Measurements from ENCODE around the gene DNAJC4. TPM values are rescaled to one million over a fixed set of nuclear protein-coding genes. Genes with fewer than 3 reads are reported as not detected.

The DNAJC4 gene
- total RNA-seq = 43.6 to 49.4 TPM (median 45.0 TPM) in 3 replicates

GRCh38 chr11:64230171-64230984 lies at the start of gene DNAJC4:
DNAJC4 (plus strand) TSS chr11:64230548; CDS start chr11:64230855, 307 bp downstream.
- Mint-ChIP-seq H3K27ac (peak within 1 kb of the TSS; percentile 86), H3K9me3 (no peaks in the 10 kb centered on the region), H3K4me3 (peak within 1 kb of the TSS; percentile 83), H3K36me3 (no peaks in the 10 kb centered on the region), H3K27me3 (ENCODE audit: low read depth) (no peaks in the 10 kb centered on the region), H3K4me1 (peaks cover 28% of the 10 kb centered on the region)
- no peak for TF ChIP-seq CTCF (IDR thresholded peaks at IDR 0.05; ENCODE audit: unreplicated experiment)
- DNase-seq (ENCODE audit: low spot score in 2 of 2, unreplicated experiment in 2 of 2) = peak; percentile 80 to 87

- H3K27me3 Mint-ChIP-seq (ENCODE audit: low read depth) = no peaks in the 10 kb centered on the region
- peak overlapping the region; percentile 91 for H3K27ac Mint-ChIP-seq
- no peak for DNase-seq (ENCODE audit: low spot score in 2 of 2, unreplicated experiment in 2 of 2)
- peaks cover 30% of the 10 kb centered on the region for H3K4me1 Mint-ChIP-seq
- no peak for TF ChIP-seq CTCF (IDR thresholded peaks at IDR 0.05; ENCODE audit: unreplicated experiment)
- H3K36me3 Mint-ChIP-seq = no peaks in the 10 kb centered on the region
- H3K9me3 Mint-ChIP-seq = no peaks in the 10 kb centered on the region
- H3K4me3 Mint-ChIP-seq = no peak overlapping the region
Observed at GRCh38 chr11:64180891-64181290, 49.5 kb upstream of the DNAJC4 start.

GRCh38 chr11:64181506-64182411 lies 48.6 kb upstream of the DNAJC4 start:
- no peak for TF ChIP-seq CTCF (IDR thresholded peaks at IDR 0.05; ENCODE audit: unreplicated experiment)
- H3K9me3 Mint-ChIP-seq = no peaks in the 10 kb centered on the region
- DNase-seq (ENCODE audit: low spot score in 2 of 2, unreplicated experiment in 2 of 2) = peak; percentile 55 to 71
- peak overlapping the region; percentile 91 for H3K27ac Mint-ChIP-seq
- no peaks in the 10 kb centered on the region for H3K27me3 Mint-ChIP-seq (ENCODE audit: low read depth)
- H3K36me3 Mint-ChIP-seq = no peaks in the 10 kb centered on the region
- peaks cover 30% of the 10 kb centered on the region for H3K4me1 Mint-ChIP-seq
- peak overlapping the region; percentile 41 for H3K4me3 Mint-ChIP-seq

- Mint-ChIP-seq H3K4me1 (peaks cover 30% of the 10 kb centered on the region), H3K4me3 (peak overlapping the region; percentile 50), H3K9me3 (no peaks in the 10 kb centered on the region), H3K27ac (peak overlapping the region; percentile 59), H3K36me3 (no peaks in the 10 kb centered on the region), H3K27me3 (ENCODE audit: low read depth) (no peaks in the 10 kb centered on the region)
- TF ChIP-seq CTCF (IDR thresholded peaks at IDR 0.05; ENCODE audit: unreplicated experiment) = no peak
- DNase-seq (ENCODE audit: low spot score in 2 of 2, unreplicated experiment in 2 of 2) = no peak
Observed at GRCh38 chr11:64183890-64184289, 46.5 kb upstream of the DNAJC4 start.

- Mint-ChIP-seq H3K36me3 (peaks cover 3% of the 10 kb centered on the region), H3K4me3 (peak overlapping the region; percentile 96), H3K4me1 (peaks cover 30% of the 10 kb centered on the region), H3K9me3 (no peaks in the 10 kb centered on the region), H3K27ac (peak overlapping the region; percentile 99), H3K27me3 (ENCODE audit: low read depth) (no peaks in the 10 kb centered on the region)
- no peak for TF ChIP-seq CTCF (IDR thresholded peaks at IDR 0.05; ENCODE audit: unreplicated experiment)
- DNase-seq (ENCODE audit: low spot score in 2 of 2, unreplicated experiment in 2 of 2) = peak in 1 of 2 experiments; percentile 53
Observed at GRCh38 chr11:64185175-64185692, 45.1 kb upstream of the DNAJC4 start.

Data from mesothelial cell of epicardium (in vitro differentiated cells).